GM21367 (cell line): ENCODE data around the gene MED8.
A peak's percentile ranks its signal among the peaks of the same experiment; 100 is the strongest.
"Not testable (repeated sequence)": the region's sequence is repeated elsewhere in the genome, so short reads cannot be mapped to it uniquely, and the experiment has no call there.

Experiments used
- ATAC-seq: cut with Tn5 transposase; IDR thresholded peaks from one replicate; pipeline ENCODE4 v1.9.1; 2021; ENCODE audit not compliant: unreplicated experiment

The MED8 gene

GRCh38 chr1:43386676-43387075 is 2.9 kb downstream of the MED8 start:
- ATAC-seq: no peak

DNA sequence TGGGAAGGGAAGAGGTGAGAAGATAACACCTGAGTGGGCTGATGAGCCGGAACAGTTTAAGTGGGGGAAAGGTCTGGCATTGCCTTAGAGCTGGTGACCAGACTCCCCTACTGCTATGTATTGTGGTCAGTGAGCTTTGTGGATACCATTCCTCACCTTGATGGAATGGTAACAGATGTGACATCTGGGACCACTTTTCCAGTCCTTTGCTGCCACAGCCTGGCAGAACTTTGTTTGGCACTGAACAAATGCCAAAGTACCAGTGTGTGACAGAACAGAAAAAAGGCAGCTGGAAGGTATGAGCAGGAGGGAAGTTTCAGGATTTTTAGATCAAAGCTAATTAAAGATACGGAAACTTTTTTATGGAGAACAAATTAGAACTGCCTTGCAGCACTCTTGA is 6.2 kb downstream of the MED8 start:
- ATAC-seq: no peak

DNA sequence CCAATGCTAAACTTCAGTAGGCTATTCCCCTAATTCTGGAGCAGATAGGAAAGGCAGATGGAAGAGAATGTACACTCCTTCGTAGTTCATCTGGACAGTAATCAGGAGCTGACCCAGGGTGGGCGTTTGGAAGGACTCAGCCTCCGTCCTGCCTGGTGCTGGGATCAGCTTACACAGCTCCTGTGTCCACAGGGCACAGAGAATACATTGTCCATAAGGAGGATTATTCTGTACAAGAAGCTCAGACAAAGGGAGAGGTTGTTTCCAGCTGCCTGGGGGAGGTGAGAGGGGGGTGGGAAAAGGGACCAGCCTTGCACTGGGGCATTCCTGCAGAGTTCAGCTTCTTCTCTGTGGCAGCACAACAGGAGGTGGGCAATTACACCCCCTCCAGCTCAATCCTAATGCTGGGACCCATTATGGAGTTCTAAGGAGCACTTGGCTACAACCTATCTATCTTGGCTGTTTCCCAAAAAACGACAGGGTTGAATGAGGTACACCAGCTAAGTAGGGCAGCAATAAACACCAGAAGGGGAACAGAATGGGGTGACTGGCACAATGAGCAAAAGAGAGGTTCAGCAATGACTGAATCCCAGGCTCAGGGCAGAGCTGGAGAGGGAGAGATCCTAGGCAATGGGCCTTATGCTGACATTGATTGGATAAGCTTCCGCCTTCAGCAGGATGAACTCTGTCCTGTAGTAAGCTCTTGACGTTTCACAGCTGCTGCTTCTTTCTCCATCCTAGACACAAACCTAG is 7.4 kb downstream of the MED8 start:
- no peak for ATAC-seq

GRCh38 chr1:43381612-43382011 is 8.0 kb downstream of the MED8 start:
- no peak for ATAC-seq

DNA sequence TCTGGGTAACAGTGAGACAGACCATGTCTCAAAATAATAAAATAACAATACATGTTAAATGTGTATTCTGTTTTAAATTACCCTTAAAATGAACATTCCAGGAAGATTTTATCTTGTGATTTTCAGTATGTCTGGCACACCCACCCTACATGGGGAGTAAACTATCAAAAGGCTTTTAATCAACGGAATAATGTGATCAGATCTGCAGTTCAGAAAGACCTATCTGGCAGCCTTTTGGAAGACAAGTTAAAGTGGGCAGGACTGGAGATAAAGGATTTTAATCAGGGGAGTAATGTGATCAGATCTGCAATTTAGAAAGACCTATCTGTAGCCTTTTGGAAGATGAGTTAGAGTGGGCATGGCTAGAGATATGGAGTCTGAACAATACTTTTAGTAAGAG is 10.1 kb downstream of the MED8 start:
- ATAC-seq: no peak

DNA sequence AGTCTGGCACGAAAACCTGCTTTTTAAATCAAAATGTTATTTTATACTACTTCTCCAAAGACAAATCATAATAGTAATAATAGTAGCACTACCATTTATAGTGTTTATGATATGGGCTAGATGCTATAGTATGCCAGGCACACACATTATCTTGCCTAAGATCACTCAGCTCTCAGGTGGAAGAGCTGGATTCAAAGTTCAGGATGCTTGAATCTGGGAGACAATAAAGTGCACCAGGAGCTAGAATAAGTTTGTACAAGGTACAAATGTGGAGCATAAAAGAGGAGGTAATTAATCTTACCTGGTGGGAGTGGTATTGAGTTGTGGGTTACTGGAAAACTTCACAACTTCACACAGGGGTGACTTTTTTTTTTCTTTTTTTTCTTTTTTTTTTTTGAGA is 11.8 kb downstream of the MED8 start:
- ATAC-seq: no peak

DNA sequence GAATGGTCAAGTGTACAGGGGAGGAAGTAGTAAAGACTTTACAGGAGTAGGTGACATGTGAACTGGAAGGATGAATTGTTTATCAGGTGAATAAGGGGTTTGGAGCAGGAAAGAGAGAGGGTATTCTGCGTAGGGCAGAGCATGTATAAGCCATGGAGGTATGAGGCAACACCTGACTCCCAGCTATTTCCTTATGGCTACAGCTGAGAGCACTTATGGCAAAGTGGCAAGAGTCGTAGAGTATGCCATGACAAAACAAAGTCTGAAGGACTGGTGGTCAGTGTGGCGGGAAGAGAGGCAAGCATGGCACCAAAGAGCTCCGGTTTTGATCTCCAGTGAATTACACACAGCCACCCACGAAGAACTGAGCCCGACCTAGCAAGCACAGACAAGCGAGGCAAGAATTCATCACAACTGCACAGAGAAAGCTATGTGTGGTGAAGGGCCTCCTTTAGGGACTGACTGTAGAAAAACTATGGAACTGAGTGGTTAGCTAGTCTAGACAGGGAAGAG is 12.8 kb downstream of the MED8 start:
- ATAC-seq: no peak

GRCh38 chr1:43373066-43373940 is 16.3 kb downstream of the MED8 start:
- ATAC-seq: no peak

DNA sequence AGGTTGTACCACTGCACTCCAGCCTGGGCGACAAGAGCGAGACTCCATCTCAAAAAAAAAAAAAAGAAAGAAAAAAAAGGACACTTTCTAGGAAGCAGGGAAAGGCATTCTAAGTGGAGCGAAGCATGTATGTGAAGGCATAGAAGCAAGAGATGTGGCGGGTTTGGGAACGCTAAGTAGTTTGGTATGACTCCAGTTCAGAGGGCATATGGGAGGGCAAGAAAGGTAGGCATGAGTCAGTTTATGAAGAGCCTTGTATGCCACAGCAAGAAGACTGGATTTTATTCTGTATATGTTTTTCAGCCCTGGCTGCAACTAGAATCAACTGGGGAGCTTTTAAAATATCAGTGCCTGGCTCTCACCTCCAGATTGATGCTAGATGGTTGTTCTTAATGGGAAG is 17.4 kb downstream of the MED8 start:
- ATAC-seq: no peak

GRCh38 chr1:43370564-43370963 is 19.0 kb downstream of the MED8 start:
- no peak for ATAC-seq

GRCh38 chr1:43369779-43370178 is 19.8 kb downstream of the MED8 start:
- ATAC-seq: not testable (repeated sequence)

GRCh38 chr1:43368646-43369020 is 21.0 kb downstream of the MED8 start:
- no peak for ATAC-seq

DNA sequence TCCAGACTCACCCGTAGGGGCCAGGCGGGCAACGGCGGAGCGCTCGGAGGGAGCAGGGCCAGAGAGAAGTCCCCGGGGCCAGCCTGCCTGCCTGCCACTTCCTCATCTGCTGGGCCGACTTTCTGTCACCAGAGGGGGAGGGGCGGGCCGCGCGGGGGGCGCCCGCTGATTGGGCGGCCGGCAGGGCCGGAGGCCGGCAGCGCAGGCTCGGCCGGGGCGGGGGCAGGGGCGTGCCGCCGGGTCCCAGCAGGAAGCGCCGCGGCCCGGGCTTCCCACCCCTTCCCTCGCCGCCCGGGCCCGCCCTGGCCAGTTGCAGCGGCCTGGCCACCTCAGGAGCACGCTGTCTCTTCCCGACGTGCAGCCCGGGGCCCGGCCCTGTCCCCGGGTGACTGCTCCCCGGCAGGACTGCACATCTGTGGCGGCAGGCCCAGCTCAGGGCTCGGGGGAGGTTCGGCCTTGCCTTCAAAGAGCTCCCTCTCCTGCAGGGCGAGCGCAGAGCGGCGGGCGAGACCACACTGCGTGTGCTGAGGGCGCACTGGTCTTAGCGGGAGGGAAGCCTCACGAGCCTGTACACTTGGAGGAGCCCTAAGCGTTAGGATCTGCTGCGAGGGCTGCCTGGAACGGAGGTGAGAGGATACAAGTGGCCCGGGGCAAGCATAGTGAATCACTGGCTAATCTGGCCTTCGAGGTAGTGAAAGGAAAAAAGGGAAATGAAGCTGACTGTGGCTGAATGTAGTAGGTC is 21.5 kb downstream of the MED8 start, which contains the start of gene ELOVL1:
Gene ELOVL1 (minus strand): TSS at position 108 of the 742 bp plus-strand sequence. CDS start 2,402 bp downstream, outside the sequence.
- ATAC-seq: peak; percentile 55

- ATAC-seq: peak; percentile 37
Measured at GRCh38 chr1:43367026-43367903, 22.3 kb downstream of the MED8 start.

GRCh38 chr1:43366601-43367025 is 23.0 kb downstream of the MED8 start:
- ATAC-seq: no peak

GRCh38 chr1:43366179-43366578 is 23.4 kb downstream of the MED8 start:
- ATAC-seq: no peak

- ATAC-seq: no peak
Measured at GRCh38 chr1:43365678-43366077, 23.9 kb downstream of the MED8 start.

DNA sequence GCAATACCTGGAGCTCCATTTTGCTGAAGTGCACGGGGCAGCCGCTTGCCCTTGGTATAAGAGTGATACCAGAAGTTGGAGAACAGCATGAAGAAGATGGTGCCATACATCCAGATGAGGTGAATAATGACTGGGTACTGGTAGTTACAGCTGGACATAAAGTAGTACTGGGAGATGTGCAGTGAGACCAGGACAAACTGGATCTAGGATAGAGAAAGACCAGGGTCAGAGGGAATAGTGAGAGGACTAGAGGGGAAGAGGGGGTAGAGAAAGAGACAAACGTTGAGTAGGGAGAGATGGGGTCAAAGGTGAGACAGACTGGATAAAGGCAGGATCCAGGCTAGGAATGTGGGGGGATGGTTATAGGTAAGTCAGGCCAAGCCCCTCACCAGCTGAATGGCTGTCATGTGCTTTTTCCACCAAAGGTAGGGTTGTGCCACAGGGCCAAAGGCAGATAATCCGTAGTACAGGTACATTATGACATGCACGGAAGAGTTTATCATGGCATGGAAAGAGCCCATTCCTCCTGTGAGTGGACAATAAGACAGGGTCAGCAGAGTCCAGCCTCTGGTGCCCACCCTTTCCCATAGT is 25.6 kb downstream of the MED8 start:
- ATAC-seq: no peak

DNA sequence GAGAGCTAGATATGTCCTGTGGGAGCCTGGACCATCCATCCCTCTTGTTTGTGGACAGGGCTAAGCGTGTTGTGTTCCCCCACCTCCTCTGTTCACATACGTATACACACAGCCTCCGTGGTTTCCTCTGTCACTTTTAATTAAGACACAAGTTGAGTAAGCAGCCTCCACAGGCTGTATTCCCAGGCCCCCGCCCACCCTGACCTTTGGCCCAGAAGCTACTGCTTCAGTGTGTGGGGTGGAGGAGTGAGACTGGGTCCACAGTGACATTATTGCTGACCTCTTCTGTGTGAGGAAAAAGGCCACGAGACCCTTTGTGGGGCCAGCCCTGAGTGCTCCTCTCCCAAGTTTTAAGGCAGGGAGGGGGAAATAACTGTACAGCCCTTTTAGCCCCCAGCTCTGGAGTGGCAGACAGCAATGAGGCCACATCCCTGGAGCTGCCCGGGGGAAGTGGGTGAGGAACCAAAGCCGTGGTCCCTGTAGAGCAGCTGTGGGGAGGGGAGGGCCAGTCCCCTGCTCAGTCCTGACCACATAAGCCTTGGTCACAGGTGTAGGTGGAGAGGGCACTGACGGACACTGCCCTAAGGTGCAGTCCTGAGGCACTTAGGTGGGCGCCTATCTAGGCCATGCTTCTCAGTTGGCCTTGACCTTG is 26.2 kb downstream of the MED8 start:
- no peak for ATAC-seq
